ENCODE measurements around the gene NMU.

DNA sequence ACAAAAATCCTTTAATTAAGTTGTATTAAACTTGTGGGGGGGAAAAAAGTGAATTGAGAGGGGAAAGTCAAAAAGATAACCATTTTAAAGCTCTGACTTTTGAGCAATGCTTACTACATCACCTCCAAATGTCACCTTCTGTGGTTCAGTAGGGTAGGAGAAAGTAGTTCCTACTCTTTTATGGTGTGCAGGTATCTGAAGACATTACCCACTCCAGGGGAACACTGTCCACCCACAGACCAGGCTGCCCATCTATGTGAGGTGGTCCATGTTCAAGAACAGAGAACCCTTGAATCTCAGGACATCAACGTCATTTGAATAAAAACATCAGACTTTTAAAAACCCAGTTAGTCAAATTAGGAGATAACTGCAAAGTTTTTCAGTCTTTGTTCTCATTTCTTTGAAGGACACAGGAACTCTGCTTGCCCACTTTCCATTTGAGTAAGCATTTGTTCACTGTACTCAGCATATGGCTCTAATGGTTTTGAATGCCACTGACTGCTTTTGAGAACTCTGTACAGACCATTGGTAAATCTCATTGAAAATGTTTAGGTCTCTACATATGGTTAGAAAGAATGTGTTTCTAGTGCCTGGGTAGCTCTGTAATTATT lies 18.4 kb downstream of the NMU start:
- TF ChIP-seq FOXM1 (IDR thresholded peaks at IDR 0.05; ENCODE audit: borderline replicate concordance) (no peak), BHLHE40 (IDR thresholded peaks at IDR 0.05; ENCODE audit: borderline replicate concordance) (no peak), ELF4 (IDR thresholded peaks at IDR 0.05) (no peak), LEF1 (IDR thresholded peaks at IDR 0.05; ENCODE audit: borderline replicate concordance) (no peak), SP1 (IDR thresholded peaks at IDR 0.05) (no peak), PKNOX1 (IDR thresholded peaks at IDR 0.05) (no peak), NFRKB (IDR thresholded peaks at IDR 0.05) (no peak), SUZ12 (IDR thresholded peaks at IDR 0.05) (no peak)

All from HEK293T (cell line).